Common myeloid progenitor, CD34-positive (primary cell): ENCODE data around the gene MAMLD1.

Experiments
- CTCF ChIA-PET: fragments of 350-600 bp; sonication (Branson Sonifier 250); formaldehyde crosslinking; loops from one replicate; lab custom pipeline; 2021; ENCODE audit warnings: antibody characterized with exemption; lab: Charles Lee
- POLR2A ChIA-PET: fragments of 350-600 bp; sonication (Branson Sonifier 250); formaldehyde crosslinking; loops from one replicate; lab custom pipeline; 2021; ENCODE audit warnings: antibody characterized with exemption; lab: Charles Lee
- DNase-seq, 3 donors: peaks; one replicate each; pipeline versions ENCODE4 v3.0.0 to v3.0.0-alpha.2; 2013
- H3K27ac ChIP-seq, 2 experiments: 1 replicate in 1 of 2; 2 replicates in 1 of 2; pipeline ENCODE4 v1.7.0; 2013; ENCODE audit warnings: inconsistent platforms in 2 of 2, low read length in 2 of 2, mild to moderate bottlenecking in 2 of 2, low read depth in 1 of 2, moderate library complexity in 1 of 2; ENCODE audit not compliant: severe bottlenecking in 2 of 2, insufficient read depth in 1 of 2, poor library complexity in 1 of 2
- H3K27me3 ChIP-seq, 5 experiments: replicated peaks in 2 of 5; 1 replicate in 3 of 5; 2 replicates in 2 of 5; pipeline versions ENCODE4 v1.6.1 to v1.7.0; 2013; ENCODE audit warnings: low read length in 4 of 5, mild to moderate bottlenecking in 2 of 5, moderate library complexity in 2 of 5, inconsistent platforms in 1 of 5; ENCODE audit not compliant: insufficient read depth in 5 of 5, control insufficient read depth in 4 of 5
- H3K36me3 ChIP-seq, 4 experiments: 1 replicate in 2 of 4; 2 replicates in 2 of 4; pipeline versions ENCODE4 v1.6.1 to v1.7.0; 2013; ENCODE audit warnings: low read length in 3 of 4, control low read depth in 1 of 4, mild to moderate bottlenecking in 1 of 4; ENCODE audit not compliant: control insufficient read depth in 4 of 4, insufficient read depth in 4 of 4
- H3K4me1 ChIP-seq, 4 experiments: 1 replicate in 3 of 4; 2 replicates in 1 of 4; pipeline versions ENCODE4 v1.6.1 to v1.7.1; 2013; ENCODE audit warnings: low read length in 3 of 4, mild to moderate bottlenecking in 3 of 4, control low read depth in 1 of 4, inconsistent platforms in 1 of 4, moderate library complexity in 1 of 4; ENCODE audit not compliant: control insufficient read depth in 4 of 4, insufficient read depth in 4 of 4; ENCODE audit errors: control extremely low read depth in 1 of 4
- H3K4me3 ChIP-seq, 7 experiments: 1 replicate in 4 of 7; 2 replicates in 3 of 7; pipeline versions ENCODE4 v1.5.1 to v1.7.0; 2013; ENCODE audit warnings: mild to moderate bottlenecking in 7 of 7, low read length in 6 of 7, moderate library complexity in 6 of 7, inconsistent platforms in 2 of 7, low read depth in 2 of 7, control low read depth in 1 of 7; ENCODE audit not compliant: insufficient read depth in 4 of 7, control insufficient read depth in 1 of 7; ENCODE audit errors: extremely low read depth in 1 of 7
- H3K9me3 ChIP-seq, 5 experiments: 1 replicate in 4 of 5; 2 replicates in 1 of 5; pipeline versions ENCODE4 v1.6.1 to v1.7.1; 2013; ENCODE audit warnings: low read length in 4 of 5, mild to moderate bottlenecking in 2 of 5, inconsistent platforms in 1 of 5, low read depth in 1 of 5, moderate library complexity in 1 of 5; ENCODE audit not compliant: control insufficient read depth in 4 of 5, insufficient read depth in 2 of 5; ENCODE audit errors: control extremely low read depth in 1 of 5
- WGBS: methylation state at CpG from one replicate; pipeline ENCODE4 v1.1.5; 2013; ENCODE audit not compliant: insufficient coverage; 5-methylcytosine and 5-hydroxymethylcytosine counted together

MAMLD1 gene

DNA sequence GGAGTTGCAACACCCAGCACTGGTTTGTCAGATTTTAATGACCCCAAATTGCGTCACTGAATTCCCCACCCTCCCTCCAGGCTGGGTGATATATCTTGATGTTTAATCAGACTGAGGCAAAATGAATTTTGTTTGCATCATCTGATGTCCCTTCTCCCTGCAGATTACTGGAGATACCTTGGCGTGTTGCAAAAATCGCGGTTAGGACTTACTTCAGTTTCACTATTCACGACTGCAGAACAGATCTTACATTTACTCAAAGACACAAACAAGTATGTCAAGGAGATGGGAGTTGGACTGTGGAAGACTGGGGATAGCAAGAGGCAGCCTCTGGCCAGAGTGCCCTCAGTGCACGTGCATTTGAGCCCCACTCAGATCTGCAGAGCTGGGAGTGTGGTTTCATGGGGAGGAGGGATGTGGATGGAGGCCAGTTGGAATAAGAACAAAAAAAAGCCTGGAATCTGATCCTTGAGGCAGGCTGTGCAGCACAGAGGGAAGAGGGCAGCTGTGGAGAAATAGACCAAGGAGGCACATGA lies 113.1 kb downstream of the MAMLD1 start:
- POLR2A ChIA-PET, result no interaction called here
- H3K27ac ChIP-seq, result no peak overlapping the region
- CTCF ChIA-PET, result interaction anchor here (4.5 kb wide), 1 partner anchor 10 kb away, joined by 17 read pairs; no protein-coding TSS in a partner anchor
- H3K9me3 ChIP-seq, result no peaks in the 10 kb centered on the region
- no peak overlapping the region for H3K4me3 ChIP-seq
- H3K27me3 ChIP-seq, result no peaks in the 10 kb centered on the region
- peaks cover 3 to 39% (median 14%) of the 10 kb centered on the region in 4 experiments for H3K4me1 ChIP-seq
- WGBS, result 67% methylated on average over 1 of the region's 6 CpGs
- no peak for DNase-seq
- H3K36me3 ChIP-seq, result no peaks in the 10 kb centered on the region

DNA sequence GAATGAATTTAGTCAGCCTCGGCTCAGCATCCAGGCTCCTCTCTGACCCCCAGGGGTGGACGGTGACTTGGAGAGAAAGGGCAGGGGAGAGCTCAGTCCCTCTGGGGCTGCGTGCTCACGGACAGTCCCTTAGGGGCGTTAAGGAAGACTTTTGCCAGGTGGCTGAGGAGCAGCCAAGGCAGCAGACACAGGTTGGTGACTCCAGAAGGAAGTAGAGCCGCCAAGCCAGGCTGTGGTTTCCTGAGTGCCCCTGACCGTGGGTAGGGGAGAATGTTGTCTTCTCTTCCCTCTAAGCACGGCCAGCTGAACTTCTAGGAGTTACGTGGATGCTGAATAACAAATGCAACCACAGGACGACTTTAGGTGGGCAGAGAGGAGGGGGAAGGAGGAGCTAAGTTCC lies 114.3 kb downstream of the MAMLD1 start:
- H3K36me3 ChIP-seq, result no peaks in the 10 kb centered on the region
- H3K4me3 ChIP-seq, result peak overlapping the region in 2 of 7 experiments; percentile 23 to 38
- no peaks in the 10 kb centered on the region for H3K27me3 ChIP-seq
- ChIA-PET POLR2A (no interaction called here), CTCF (interaction anchor here (0.9 kb wide), 1 partner anchor 19 kb away, joined by 3 read pairs; no protein-coding TSS in a partner anchor)
- H3K4me1 ChIP-seq, result peaks cover 3 to 39% (median 14%) of the 10 kb centered on the region in 4 experiments
- DNase-seq, result peak in 2 of 3 donors; percentile 40 to 55
- no peaks in the 10 kb centered on the region for H3K9me3 ChIP-seq
- WGBS, result 39% methylated on average over 6 of the region's 10 CpGs
- peak overlapping the region in 1 of 2 experiments; percentile 52 for H3K27ac ChIP-seq

DNA sequence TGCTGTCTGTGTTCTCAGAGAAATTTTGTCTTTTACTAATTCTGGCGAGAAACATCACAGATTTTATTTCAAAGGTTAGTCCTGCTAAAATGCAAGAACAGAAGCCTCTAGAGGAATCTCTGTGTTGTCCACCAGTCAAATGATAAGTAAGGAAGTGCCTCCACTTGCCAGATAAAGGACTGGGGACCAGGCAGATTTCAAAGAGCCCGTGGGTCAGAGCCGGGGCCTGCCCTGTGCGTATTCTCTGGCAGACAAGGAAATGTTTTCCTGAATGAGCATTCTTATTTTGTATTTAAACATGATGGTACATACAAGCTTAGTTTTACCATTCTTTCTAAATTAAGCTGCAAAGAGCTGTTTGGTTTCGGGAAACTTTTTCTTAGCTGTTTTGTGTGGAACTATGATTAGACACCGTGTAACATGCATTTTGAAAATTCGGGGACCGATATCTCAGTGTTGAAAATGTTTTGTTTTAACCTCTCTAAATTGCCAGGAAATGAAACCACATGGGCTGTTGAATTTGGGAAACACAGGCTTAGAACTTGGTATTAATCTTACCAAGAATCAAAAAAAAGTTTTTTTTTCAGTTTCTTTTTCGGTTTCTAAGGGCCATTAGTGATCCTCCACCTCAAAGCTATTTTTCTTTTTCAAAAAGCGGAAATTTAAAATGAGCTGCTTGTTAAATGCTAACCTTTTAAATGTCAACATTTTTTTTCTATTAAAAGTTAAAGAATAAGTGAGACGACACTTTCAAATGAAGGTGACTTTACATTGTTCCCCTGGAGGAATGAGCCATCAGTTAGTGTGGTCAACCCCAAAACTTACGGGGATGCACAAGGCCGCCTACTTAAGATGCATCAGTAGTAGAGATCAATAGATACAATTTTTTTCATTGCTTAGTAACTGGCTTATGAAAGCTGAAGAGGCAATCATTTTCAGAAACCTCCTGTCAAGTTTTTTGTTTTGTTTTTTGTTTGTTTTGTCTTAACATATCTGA lies 115.7 kb downstream of the MAMLD1 start:
- Histone ChIP-seq H3K27me3 (no peaks in the 10 kb centered on the region), H3K4me1 (peaks cover 3 to 44% (median 14%) of the 10 kb centered on the region in 4 experiments), H3K4me3 (peak overlapping the region in 3 of 7 experiments; percentile 13 to 55 (median 28)), H3K36me3 (no peaks in the 10 kb centered on the region), H3K27ac (peak overlapping the region; percentile 58 to 73), H3K9me3 (no peaks in the 10 kb centered on the region)
- WGBS, result 53% methylated on average over 5 of the region's 13 CpGs
- POLR2A ChIA-PET, result interaction anchor here (1.1 kb wide), 1 partner anchor 515 kb away, joined by 4 read pairs; no protein-coding TSS in a partner anchor
- CTCF ChIA-PET, result interaction anchor here (1.2 kb wide), 1 partner anchor 25 kb away, joined by 3 read pairs; no protein-coding TSS in a partner anchor
- peak in 2 of 3 donors; percentile 41 for DNase-seq

DNA sequence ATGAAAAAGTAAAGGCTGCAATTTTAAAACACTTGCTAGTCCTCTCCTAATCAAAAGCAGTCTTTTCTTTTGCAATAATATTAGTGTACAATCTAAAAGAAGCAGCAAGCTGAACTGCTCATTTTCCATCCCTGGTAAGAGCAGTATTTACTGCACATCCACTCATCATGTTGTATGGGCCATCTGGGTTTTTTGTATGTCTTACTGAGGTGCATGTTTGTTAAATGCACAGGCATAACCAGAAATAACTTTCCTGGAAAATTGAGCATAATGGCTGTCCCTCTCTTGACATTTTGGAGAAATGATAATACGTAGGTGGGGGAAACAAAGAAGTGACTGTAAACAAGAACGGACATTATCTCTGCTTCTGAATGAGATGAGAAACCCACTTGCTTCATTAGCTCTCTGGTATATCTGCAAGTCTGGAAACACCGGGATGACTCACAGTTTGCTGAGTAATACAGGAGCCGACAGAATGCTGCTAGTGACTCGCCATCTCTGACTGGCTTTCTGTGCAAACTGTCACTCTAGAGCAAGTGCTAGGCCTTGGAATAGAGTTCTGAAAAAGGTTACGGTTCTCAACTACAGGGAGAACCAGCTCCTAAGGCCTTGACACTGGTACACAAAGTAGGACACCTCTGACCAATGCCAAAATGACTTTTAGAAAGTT lies 119.6 kb downstream of the MAMLD1 start:
- H3K4me1 ChIP-seq, result peaks cover 3 to 28% (median 7%) of the 10 kb centered on the region in 4 experiments
- no peaks in the 10 kb centered on the region for H3K36me3 ChIP-seq
- no peak overlapping the region for H3K4me3 ChIP-seq
- H3K27me3 ChIP-seq, result no peaks in the 10 kb centered on the region
- WGBS, result 54% methylated on average over 5 of the region's 6 CpGs
- no peak overlapping the region for H3K27ac ChIP-seq
- H3K9me3 ChIP-seq, result no peaks in the 10 kb centered on the region
- POLR2A ChIA-PET, result no interaction called here
- DNase-seq, result peak in 2 of 3 donors; percentile 78 to 84
- CTCF ChIA-PET, result interaction anchor here (0.6 to 2.0 kb wide), 3 partner anchors 32 to 116 kb away, joined by 3 to 6 read pairs (median 3); no protein-coding TSS in a partner anchor

DNA sequence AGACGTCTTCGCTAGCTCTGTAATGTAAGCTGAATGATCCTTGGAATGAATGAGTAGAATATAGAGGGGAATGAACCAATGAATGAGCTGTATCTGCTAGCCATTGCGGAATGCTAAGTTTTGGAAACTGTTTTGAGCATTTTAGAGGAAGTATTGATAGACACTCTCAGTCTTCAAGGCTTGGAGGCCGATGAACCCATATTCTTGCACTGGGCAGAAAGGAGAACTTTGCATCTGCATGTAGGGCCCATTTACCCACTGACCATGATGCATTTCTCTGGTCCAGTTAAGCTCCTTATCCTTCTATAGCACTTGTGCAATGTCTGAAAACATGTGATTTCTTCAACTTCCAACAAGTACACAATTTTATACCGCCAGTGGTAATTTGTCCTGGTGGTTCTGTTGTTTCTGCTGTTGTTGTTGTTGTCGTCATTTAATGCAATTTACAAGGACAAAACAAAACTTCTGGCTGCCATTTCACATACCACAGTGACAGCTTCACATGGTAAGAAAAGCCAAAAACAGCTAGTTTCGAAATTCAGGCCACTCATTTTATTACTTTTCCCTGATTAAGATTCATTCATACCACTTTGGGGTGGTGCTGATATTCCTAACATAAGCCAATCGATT lies 120.4 kb downstream of the MAMLD1 start:
- H3K27me3 ChIP-seq, result no peaks in the 10 kb centered on the region
- CTCF ChIA-PET, result interaction anchor here (0.9 to 2.0 kb wide), 2 partner anchors 32 to 117 kb away, joined by 3 to 6 read pairs; no protein-coding TSS in a partner anchor
- no peak overlapping the region for H3K27ac ChIP-seq
- no peak overlapping the region for H3K4me3 ChIP-seq
- POLR2A ChIA-PET, result no interaction called here
- no peaks in the 10 kb centered on the region for H3K36me3 ChIP-seq
- no peak for DNase-seq
- H3K4me1 ChIP-seq, result peaks cover 0 to 20% (median 2%) of the 10 kb centered on the region in 4 experiments
- H3K9me3 ChIP-seq, result no peaks in the 10 kb centered on the region
- 84% methylated on average over 5 of the region's 8 CpGs for WGBS

DNA sequence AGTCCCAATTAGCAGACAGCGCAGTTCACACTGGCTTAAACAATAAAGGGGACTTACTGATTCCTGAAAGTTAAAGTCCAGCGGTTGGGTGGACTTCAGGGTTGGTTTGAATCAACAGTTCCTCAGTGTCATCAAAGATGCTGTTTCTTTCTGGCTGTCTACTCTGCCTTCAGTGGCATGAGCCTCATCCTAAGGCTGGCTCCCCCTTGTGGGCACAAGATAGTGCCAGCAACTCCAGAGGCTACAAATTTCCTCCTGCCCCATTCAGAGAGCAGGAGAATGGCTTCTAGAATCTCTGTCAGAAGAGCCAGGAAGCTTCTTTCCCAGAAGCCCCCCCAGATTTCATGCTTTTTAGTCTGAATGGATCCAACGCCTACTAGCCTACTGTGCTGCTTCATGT lies 122.9 kb downstream of the MAMLD1 start:
- 88% methylated on average over 2 of the region's 3 CpGs for WGBS
- no peaks in the 10 kb centered on the region for H3K27me3 ChIP-seq
- POLR2A ChIA-PET, result no interaction called here
- H3K9me3 ChIP-seq, result no peaks in the 10 kb centered on the region
- CTCF ChIA-PET, result interaction anchor here (0.8 to 2.8 kb wide), 14 partner anchors 9 to 524 kb away, joined by 3 to 17 read pairs (median 4); partner anchors contain the start of gene MAMLD1
- DNase-seq, result peak; percentile 40 to 73 (median 65)
- peaks cover 0 to 6% (median 0%) of the 10 kb centered on the region in 4 experiments for H3K4me1 ChIP-seq
- H3K4me3 ChIP-seq, result no peak overlapping the region
- H3K27ac ChIP-seq, result no peak overlapping the region
- H3K36me3 ChIP-seq, result no peaks in the 10 kb centered on the region
